GM23248 (cell line): ENCODE results near the gene STARD13. TPM values are rescaled to one million over a fixed set of nuclear protein-coding genes. Genes with fewer than 3 reads are reported as not detected.

ENCODE experiments used
- DNase-seq: peaks from one replicate; pipeline ENCODE4 v3.0.0-alpha.2; 2015
- H2AFZ ChIP-seq: fragments of 200-600 bp; sonication (generic); 2 replicates; pipeline ENCODE4 v1.6.1; 2016; ENCODE audit warnings: antibody characterized with exemption
- H3F3A ChIP-seq: fragments of 200-600 bp; sonication (generic); 2 replicates; pipeline ENCODE4 v1.6.1; 2016; ENCODE audit warnings: mild to moderate bottlenecking, antibody characterized with exemption, mixed run types; ENCODE audit not compliant: insufficient read depth
- H3K27ac ChIP-seq: fragments of 200-600 bp; sonication (generic); 2 replicates; pipeline ENCODE4 v1.5.1; 2016; ENCODE audit warnings: mild to moderate bottlenecking
- H3K27me3 ChIP-seq: fragments of 200-600 bp; sonication (generic); replicated peaks from 2 replicates; pipeline ENCODE4 v1.6.1; 2016; ENCODE audit warnings: mild to moderate bottlenecking; ENCODE audit not compliant: insufficient read depth
- H3K36me3 ChIP-seq: fragments of 200-600 bp; sonication (generic); 2 replicates; pipeline ENCODE4 v1.6.1; 2016; ENCODE audit warnings: low read depth, mild to moderate bottlenecking
- H3K4me1 ChIP-seq: fragments of 200-600 bp; sonication (generic); 2 replicates; pipeline ENCODE4 v1.6.1; 2016; ENCODE audit warnings: mild to moderate bottlenecking; ENCODE audit not compliant: insufficient read depth
- H3K4me2 ChIP-seq: fragments of 200-600 bp; sonication (generic); one replicate; pipeline ENCODE4 v1.6.1; 2016; ENCODE audit warnings: mild to moderate bottlenecking; ENCODE audit not compliant: unreplicated experiment
- H3K4me3 ChIP-seq: fragments of 200-600 bp; sonication (generic); 2 replicates; pipeline ENCODE4 v1.5.1; 2016; ENCODE audit warnings: mild to moderate bottlenecking
- H3K79me2 ChIP-seq: fragments of 200-600 bp; sonication (generic); 2 replicates; pipeline ENCODE4 v1.6.1; 2016; ENCODE audit warnings: mild to moderate bottlenecking; ENCODE audit not compliant: insufficient read depth
- H3K9ac ChIP-seq: fragments of 200-600 bp; sonication (generic); 2 replicates; pipeline ENCODE4 v1.6.1; 2016; ENCODE audit warnings: mild to moderate bottlenecking
- H3K9me2 ChIP-seq: fragments of 200-600 bp; sonication (generic); 2 replicates; pipeline ENCODE4 v1.6.1; 2016; ENCODE audit warnings: mixed run types, mild to moderate bottlenecking, moderate library complexity; ENCODE audit not compliant: insufficient read depth
- H3K9me3 ChIP-seq: fragments of 200-600 bp; sonication (generic); one replicate; pipeline ENCODE4 v1.6.1; 2017; ENCODE audit warnings: low read depth
- H4K20me1 ChIP-seq: fragments of 200-600 bp; sonication (generic); 2 replicates; pipeline ENCODE4 v1.6.0; 2016; ENCODE audit not compliant: insufficient read depth
- EZH2 ChIP-seq: fragments of 200-600 bp; sonication (generic); IDR thresholded peaks from 2 replicates; pipeline ENCODE4 v1.6.1; 2018; ENCODE audit warnings: antibody characterized with exemption, mild to moderate bottlenecking; ENCODE audit not compliant: insufficient read depth, poor library complexity, severe bottlenecking
- EZH2phosphoT487 ChIP-seq: fragments of 200-600 bp; sonication (generic); IDR thresholded peaks from 2 replicates; pipeline ENCODE4 v1.6.1; 2018; ENCODE audit warnings: antibody characterized with exemption, moderate library complexity, mild to moderate bottlenecking, low read depth; ENCODE audit not compliant: insufficient read depth
- WGBS, 2 experiments: methylation state at CpG; one replicate each; pipeline ENCODE4 v1.1.6; 2015 to 2017; ENCODE audit warnings: low lambda C conversion rate in 2 of 2, low coverage in 1 of 2; ENCODE audit errors: missing lambda C conversion rate in 2 of 2; 5-methylcytosine and 5-hydroxymethylcytosine counted together
- in situ Hi-C: fragments of 300-500 bp; cut with MboI; formaldehyde crosslinking; loops from 2 replicates; pipeline ENCODE4 v1.15.0; 2020
- polyA plus RNA-seq: library from polyadenylated mRNA; unstranded; fragments of >200 nt; fragmentation: Nextera tagmentation; extraction: Ambion mirVana; gene quantifications from 2 replicates; pipeline ENCODE4 v1.2.1, GENCODE V29; 2016
- total RNA-seq: library from RNA; depleted of rRNA; stranded (reverse); fragments of >200 nt; shearing (Covaris generic); gene quantifications from 2 replicates; pipeline ENCODE4 v1.2.3, GENCODE V29; 2014

Gene STARD13
- total and polyA plus RNA-seq, 2 experiments from 2014 or later = 13.8 to 16.6 TPM

- TF ChIP-seq EZH2 = no peak
- TF ChIP-seq EZH2phosphoT487 = no peak
- in situ Hi-C loops = no loop called here
- Histone ChIP-seq H3K4me1 (no peaks in the 10 kb centered on the region), H2AFZ (no peak overlapping the region), H3K27me3 (no peaks in the 10 kb centered on the region), H4K20me1 (no peaks in the 10 kb centered on the region), H3K36me3 (no peaks in the 10 kb centered on the region), H3K9ac (no peak overlapping the region), H3K9me3 (no peaks in the 10 kb centered on the region), H3K27ac (no peak overlapping the region), H3K79me2 (no peaks in the 10 kb centered on the region), H3K4me2 (no peak overlapping the region), H3F3A (no peaks in the 10 kb centered on the region), H3K4me3 (no peak overlapping the region), H3K9me2 (no peaks in the 10 kb centered on the region)
- 92 to 95% methylated on average over 2 of the region's 2 CpGs for WGBS, 2 experiments
- peak; percentile 7 for DNase-seq
Measured at GRCh38 chr13:33072282-33072681, 213.3 kb downstream of the STARD13 start.

GRCh38 chr13:33070713-33071112 is 214.8 kb downstream of the STARD13 start:
- no peak overlapping the region for H3K4me3 ChIP-seq
- no peaks in the 10 kb centered on the region for H4K20me1 ChIP-seq
- no peaks in the 10 kb centered on the region for H3K36me3 ChIP-seq
- H3F3A ChIP-seq = no peaks in the 10 kb centered on the region
- DNase-seq = peak; percentile 21
- H3K9me2 ChIP-seq = no peaks in the 10 kb centered on the region
- H3K79me2 ChIP-seq = no peaks in the 10 kb centered on the region
- no peak overlapping the region for H3K27ac ChIP-seq
- no peak overlapping the region for H3K4me2 ChIP-seq
- no peak overlapping the region for H3K9ac ChIP-seq
- 82 to 86% methylated on average over 2 of the region's 2 CpGs for WGBS, 2 experiments
- no peak overlapping the region for H2AFZ ChIP-seq
- TF ChIP-seq EZH2phosphoT487 = no peak
- no peak for TF ChIP-seq EZH2
- H3K9me3 ChIP-seq = no peaks in the 10 kb centered on the region
- no peaks in the 10 kb centered on the region for H3K27me3 ChIP-seq
- no peaks in the 10 kb centered on the region for H3K4me1 ChIP-seq
- in situ Hi-C loops = no loop called here

DNA sequence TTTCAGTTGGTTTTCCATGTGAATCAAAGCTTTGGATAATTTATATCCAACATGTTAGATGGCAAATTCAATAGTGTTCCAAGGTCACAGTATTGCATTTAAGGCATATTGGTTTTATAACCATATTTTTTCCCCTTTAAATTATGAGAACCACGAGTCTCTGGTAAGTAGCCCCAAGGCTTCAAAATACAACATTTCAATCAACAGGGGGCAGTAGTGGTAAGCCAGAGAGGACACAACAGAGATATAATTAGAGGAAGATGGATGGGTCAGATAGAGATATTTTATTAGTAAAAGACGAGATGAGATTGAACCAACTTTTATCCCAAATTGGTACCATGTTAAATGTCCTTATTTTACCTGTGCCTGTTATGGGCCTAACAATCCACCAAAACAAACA is 216.2 kb downstream of the STARD13 start:
- no peak for TF ChIP-seq EZH2
- TF ChIP-seq EZH2phosphoT487 = no peak
- Histone ChIP-seq H3K79me2 (no peaks in the 10 kb centered on the region), H4K20me1 (no peaks in the 10 kb centered on the region), H3K9me3 (no peaks in the 10 kb centered on the region), H3K9ac (no peak overlapping the region), H3K36me3 (no peaks in the 10 kb centered on the region), H2AFZ (no peak overlapping the region), H3K9me2 (no peaks in the 10 kb centered on the region), H3K4me1 (no peaks in the 10 kb centered on the region), H3K4me3 (no peak overlapping the region), H3K4me2 (no peak overlapping the region), H3F3A (no peaks in the 10 kb centered on the region), H3K27ac (no peak overlapping the region), H3K27me3 (no peaks in the 10 kb centered on the region)
- DNase-seq = no peak
- in situ Hi-C loops = no loop called here
- 75 to 76% methylated on average over 2 of the region's 2 CpGs for WGBS, 2 experiments

DNA sequence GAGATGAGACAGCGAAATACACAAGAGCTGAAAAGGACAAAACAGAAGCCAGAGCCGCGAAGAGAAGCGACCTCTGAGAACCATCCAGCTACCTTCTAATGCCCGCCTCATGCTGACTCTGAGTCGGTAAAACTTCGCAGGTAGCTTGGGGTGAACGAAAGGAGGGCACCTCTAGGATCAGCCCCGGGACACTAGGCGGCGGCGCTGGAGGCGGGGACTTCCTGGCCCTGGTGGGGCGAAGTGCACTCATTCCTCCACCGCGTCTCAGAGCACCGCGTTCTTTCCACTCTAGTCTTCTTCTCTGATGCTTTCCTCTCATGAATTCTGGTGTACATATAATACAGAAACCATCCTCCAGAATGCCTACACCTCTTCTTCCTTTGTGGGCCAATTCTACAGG is 219.2 kb downstream of the STARD13 start:
- H3K4me2 ChIP-seq = no peak overlapping the region
- no peaks in the 10 kb centered on the region for H4K20me1 ChIP-seq
- no peak overlapping the region for H3K4me3 ChIP-seq
- no peak overlapping the region for H3K9ac ChIP-seq
- no peaks in the 10 kb centered on the region for H3K9me3 ChIP-seq
- TF ChIP-seq EZH2phosphoT487 (no peak), EZH2 (no peak)
- no peaks in the 10 kb centered on the region for H3K4me1 ChIP-seq
- no peaks in the 10 kb centered on the region for H3K27me3 ChIP-seq
- no peaks in the 10 kb centered on the region for H3K79me2 ChIP-seq
- no peaks in the 10 kb centered on the region for H3F3A ChIP-seq
- no peak for DNase-seq
- H2AFZ ChIP-seq = no peak overlapping the region
- H3K27ac ChIP-seq = no peak overlapping the region
- H3K36me3 ChIP-seq = no peaks in the 10 kb centered on the region
- 93 to 97% methylated on average over 18 of the region's 18 CpGs for WGBS, 2 experiments
- H3K9me2 ChIP-seq = no peaks in the 10 kb centered on the region
- in situ Hi-C loops = no loop called here

DNA sequence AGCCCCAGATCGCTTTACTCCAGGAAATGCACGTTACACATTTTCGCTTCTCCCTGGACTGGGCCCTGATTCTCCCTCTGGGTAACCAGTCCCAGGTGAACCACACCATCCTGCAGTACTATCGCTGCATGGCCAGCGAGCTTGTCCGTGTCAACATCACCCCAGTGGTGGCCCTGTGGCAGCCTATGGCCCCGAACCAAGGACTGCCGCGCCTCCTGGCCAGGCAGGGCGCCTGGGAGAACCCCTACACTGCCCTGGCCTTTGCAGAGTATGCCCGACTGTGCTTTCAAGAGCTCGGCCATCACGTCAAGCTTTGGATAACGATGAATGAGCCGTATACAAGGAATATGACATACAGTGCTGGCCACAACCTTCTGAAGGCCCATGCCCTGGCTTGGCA is 224.7 kb downstream of the STARD13 start:
- no peak overlapping the region for H3K4me3 ChIP-seq
- no peak overlapping the region for H3K27ac ChIP-seq
- H3K4me1 ChIP-seq = no peaks in the 10 kb centered on the region
- no peaks in the 10 kb centered on the region for H3K9me3 ChIP-seq
- TF ChIP-seq EZH2phosphoT487 (no peak), EZH2 (no peak)
- in situ Hi-C loops = no loop called here
- H3F3A ChIP-seq = no peaks in the 10 kb centered on the region
- no peaks in the 10 kb centered on the region for H3K27me3 ChIP-seq
- H3K9me2 ChIP-seq = no peaks in the 10 kb centered on the region
- no peaks in the 10 kb centered on the region for H3K36me3 ChIP-seq
- no peaks in the 10 kb centered on the region for H3K79me2 ChIP-seq
- no peak overlapping the region for H3K9ac ChIP-seq
- no peaks in the 10 kb centered on the region for H4K20me1 ChIP-seq
- H2AFZ ChIP-seq = no peak overlapping the region
- no peak for DNase-seq
- H3K4me2 ChIP-seq = no peak overlapping the region
- WGBS, 2 experiments = 88 to 91% methylated on average over 15 of the region's 15 CpGs
